NCI-H1092 (cell line): ENCODE data around the gene CLDN3.
"Not testable (repeated sequence)": the region's sequence is repeated elsewhere in the genome, so short reads cannot be mapped to it uniquely, and the experiment has no call there.

Experiments
- DNase-seq: peaks from one replicate; lab custom pipeline; 2025; lab: John Stamatoyannopoulos, UW

CLDN3 gene, protein sequence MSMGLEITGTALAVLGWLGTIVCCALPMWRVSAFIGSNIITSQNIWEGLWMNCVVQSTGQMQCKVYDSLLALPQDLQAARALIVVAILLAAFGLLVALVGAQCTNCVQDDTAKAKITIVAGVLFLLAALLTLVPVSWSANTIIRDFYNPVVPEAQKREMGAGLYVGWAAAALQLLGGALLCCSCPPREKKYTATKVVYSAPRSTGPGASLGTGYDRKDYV

DNA sequence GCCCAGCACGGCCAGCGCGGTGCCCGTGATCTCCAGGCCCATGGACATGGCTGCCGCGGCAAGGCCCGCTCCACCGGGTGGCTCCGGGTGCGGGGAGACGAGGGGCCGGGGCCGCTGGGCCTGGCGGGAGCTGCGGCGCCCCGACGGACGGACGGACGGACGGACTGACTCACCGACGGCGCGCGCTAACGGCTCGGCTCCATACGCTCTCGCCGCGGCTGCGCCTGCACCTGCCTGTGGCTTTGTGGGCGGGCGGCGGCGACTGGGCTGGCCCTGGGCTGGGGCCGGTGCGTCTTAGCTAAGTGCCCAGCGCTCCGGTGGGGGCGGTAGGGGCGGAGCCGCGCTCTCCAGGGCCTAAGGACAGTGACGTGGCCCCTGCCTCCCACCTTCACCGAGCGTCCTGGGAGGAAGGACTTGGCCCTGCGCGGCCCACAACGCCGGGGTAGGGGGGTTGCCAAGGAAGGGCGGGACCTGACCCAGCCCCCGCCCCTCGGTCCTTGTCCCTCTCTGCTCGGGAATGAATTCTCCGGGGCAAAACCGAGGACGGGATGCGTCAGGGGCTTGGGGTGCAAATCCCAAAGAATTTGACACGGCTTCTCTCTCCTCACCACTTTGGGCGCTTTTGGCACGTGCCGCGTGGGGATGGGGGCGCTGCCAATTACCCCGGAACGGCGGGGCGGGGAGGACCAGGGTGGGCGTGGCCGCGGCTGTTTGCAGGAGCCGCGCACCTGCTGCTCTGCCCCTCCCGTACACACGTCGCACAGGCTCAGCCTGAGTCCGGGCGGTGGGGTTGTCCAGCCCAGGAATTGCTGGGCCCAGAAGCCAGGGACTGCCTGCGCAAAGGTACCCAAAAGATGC lies at the start of gene CLDN3:
TSS of gene CLDN3 (minus strand) at position 269 of the 858 bp plus-strand sequence. CDS start at position 48, 221 bp downstream.
- DNase-seq, result peak; percentile 94

DNA sequence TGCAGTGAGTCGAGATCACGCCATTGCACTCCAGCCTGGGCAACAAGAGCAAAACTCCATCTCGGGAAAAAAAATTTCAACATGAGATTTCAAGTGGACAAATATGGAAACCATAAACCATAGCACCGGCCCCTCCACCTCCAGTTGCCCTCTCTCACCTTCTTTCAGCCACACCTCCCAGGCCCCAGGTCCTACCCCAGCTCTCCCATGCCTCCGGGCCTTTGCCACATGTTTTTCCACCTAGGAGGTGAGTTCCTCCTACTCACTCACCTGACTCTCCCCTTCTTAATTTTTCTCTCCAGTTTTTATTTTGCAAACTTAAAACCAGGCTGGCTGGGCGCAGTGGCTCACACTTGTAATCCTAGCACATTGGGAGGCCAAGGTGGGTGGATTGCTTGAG lies 47.1 kb upstream of the CLDN3 start:
- no peak for DNase-seq

DNA sequence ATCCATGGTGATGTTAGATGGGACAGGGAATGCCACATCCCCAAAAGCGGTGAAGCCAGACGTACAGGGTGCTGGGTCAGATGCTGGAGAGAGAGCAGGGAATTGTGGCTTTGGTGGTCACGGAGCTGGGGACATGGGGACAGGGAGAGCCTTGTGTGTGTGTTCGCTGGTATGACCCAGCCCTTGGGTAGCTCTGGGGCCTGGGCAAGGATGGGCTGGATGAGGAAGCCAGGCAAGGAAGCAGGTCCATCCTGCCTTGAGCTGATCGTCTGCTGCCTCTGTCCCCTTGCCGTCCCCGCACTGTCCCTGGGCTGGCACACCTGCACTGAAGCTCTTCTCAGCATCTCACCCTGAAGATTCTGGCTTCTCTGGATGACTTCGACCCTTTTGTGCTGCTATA lies 45.4 kb upstream of the CLDN3 start:
- DNase-seq, result no peak

DNA sequence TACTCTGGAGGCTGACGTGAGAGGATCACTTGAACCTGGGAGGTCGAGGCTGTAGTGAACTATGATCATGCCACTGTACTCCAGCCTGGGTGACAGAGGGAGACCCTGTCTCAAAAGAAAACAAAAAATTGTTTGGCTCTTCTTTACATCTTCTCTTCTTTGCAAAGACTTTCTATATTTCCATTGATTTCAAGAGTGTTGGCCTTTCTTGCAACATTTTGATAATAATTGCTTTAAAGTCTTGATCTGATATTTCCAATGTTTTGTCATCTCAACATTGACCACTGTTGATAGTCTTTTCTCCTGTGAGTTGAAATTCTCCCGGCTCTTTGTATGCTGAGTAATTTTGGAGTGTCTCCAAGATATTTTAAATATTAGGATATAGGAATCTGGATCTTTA lies 42.9 kb upstream of the CLDN3 start:
- DNase-seq, result no peak

DNA sequence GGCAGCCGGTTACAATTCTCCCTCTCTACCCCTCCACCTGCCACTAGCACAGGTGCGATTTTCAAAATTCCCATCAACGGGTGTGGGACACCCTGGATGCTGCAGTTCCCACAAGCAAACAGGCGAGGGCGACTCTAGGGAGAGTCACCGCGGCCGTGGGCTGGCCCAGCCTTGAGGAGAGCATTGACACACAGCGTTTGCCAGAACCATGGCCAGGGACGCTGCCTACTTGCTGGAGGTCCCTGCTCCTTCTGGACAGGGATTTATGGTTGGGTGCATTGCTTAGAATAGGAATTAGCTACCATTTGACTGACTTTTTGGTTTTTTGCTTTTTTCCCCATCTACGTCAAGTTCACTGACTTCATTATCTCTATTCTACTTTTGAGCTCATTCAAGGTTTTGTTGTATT lies 41.7 kb upstream of the CLDN3 start:
- peak; percentile 46 for DNase-seq

DNA sequence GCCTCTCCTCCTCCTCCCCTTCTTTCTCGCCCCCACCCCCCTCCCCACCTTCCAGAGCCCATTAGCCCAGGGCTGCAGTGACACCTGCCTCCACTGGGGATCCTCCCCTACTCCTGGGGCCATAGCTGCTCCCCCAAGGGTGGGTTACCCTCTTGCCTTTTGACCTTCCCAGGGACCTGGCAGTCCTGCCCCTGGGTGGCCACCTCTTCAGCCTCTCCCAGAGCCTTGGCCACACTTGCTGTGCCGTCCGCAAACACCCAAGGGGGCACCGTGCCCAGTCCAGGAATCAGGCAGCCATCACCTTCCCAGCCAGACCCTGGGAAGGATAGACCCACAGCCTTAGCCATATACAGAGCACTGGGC lies 40.9 kb upstream of the CLDN3 start:
- DNase-seq, result no peak

DNA sequence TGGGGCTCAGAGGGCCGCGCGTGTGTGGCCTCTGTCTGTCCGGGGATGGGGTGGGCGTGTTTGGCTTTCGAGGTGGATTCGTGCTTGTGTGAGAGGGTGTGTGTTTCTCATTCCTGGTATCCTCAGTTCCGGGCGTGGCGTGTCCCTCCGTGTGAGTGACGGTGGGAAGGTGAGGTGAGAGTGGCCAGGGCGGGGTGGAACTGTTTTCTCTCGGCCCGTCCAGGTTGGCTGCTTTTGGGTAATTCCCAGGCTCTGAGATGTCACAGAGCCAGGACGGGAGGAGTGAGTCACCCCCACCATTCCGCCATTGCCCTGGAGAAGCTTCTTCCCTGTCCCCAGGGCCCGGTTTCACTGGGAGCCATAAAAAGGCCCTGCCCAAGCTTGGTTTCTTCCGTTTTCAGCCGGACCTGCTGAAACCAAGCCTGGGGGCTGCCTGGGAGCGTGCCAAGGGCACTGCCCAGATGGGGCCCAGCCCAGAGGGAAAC lies 39.4 kb upstream of the CLDN3 start:
- no peak for DNase-seq

DNA sequence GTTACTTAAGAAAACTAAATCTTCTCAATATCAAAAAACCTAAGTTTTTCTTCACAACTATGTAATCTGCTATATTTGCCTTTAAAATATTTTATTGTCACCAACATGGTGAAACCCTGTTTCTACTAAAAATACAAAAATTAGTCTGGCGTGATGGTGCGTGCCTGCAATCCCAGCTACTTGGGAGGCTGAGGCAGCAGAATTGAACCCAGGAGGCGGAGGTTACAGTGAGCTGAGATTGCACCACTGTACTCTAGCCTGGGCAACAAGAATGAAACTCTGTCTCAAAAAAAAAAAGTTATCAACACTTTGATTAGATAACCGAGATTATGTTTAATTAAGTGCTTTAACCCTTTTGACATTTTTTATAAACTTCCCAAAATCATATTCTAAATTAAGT lies 32.4 kb upstream of the CLDN3 start:
- no peak for DNase-seq

DNA sequence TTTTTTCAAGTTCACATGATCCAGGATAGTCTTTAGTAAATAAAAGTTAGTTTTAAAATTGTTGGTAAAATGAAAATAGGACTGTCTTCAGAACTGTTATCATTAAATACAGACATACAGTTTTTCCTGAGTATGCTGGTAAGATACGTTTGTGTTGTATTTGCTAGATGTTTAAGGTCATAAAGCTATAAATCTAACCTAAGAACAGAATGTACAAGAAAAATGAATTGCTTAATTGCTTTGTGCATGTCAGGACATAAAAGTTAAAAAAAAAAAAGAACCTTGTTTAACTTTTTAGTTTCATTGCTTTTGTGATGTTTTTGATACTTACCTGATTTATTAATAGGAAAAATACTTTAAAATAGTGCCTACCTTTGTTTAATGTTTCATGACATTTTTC lies 31.5 kb upstream of the CLDN3 start:
- no peak for DNase-seq

DNA sequence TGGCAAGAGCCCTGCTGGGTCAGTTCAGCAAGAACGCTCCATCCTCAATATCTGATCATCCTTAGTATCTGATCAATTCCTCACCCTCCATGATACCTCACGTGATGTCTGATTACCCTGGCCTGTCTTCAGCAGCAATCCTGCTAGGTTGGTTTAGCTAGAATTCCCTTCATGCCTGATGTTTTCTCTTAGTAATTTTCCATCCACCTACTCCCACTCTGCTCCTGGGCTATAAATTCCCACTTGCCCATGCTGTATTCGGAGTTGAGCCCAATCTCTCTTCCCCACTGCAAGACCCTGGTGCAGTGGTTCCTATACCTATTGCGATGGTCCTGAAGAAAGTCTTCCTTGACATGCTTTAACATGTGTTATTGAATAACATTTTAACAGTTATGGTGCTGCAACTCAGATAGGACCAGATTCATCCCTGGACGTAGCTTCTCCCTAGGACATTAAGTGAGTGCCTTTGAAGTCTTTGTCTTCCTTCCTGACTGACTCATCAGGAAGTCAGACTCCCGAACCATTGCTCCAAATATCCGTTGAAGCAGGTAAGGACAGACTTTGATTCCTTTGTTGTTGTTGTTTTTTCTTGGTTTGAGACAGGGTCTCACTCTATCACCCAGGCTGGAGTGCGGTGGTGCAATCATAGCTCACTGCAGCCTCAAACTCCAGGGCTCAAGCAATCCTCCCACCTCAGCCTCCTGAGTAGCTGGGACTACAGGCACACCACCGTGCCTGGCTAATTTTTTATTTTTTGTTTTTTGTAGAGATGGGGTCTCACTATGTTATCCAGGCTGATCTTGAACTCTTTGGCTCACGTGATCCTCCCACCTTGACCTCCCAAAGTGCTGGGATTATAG lies 29.4 kb upstream of the CLDN3 start:
- no peak for DNase-seq

DNA sequence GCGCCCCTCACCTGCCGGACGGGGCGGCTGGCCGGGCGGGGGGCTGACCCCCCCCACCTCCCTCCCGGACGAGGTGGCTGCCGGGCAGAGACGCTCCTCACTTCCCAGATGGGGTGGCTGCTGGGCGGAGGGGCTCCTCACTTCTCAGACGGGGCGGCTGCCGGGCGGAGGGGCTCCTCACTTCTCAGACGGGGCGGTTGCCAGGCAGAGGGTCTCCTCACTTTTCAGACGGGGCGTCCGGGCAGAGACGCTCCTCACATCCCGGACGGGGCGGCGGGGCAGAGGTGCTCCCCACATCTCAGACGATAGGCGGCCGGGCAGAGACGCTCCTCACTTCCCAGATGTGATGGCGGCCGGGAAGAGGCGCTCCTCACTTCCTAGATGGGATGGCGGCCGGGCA lies 27.1 kb upstream of the CLDN3 start:
- not testable (repeated sequence) for DNase-seq

DNA sequence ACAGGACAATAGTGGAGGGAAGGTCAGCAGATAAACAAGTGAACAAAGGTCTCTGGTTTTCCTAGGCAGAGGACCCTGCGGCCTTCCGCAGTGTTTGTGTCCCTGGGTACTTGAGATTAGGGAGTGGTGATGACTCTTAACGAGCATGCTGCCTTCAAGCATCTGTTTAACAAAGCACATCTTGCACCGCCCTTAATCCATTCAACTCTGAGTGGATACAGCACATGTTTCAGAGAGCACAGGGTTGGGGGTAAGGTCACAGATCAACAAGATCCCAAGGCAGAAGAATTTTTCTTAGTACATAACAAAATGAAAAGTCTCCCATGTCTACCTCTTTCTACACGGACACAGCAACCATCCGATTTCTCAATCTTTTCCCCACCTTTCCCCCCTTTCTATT lies 26.6 kb upstream of the CLDN3 start:
- not testable (repeated sequence) for DNase-seq

DNA sequence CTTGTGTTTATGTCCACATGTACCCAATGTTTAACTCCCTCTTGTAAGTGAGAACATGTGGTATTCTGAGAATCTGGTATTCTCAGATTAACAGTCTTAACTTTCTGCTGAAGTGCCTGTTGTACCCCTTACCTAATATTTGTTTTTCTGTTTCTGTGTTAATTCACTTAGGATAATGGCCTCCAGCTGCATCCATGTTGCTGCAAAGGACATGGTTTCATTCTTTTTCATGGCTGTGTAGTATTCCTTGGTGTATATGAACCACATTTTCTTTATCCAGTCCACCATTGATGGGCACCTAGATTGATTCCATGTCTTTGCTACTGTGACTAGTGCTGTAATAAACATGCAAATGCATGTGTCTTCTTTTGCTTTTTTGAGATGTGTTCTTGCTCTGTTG lies 25.1 kb upstream of the CLDN3 start:
- DNase-seq, result not testable (repeated sequence)

DNA sequence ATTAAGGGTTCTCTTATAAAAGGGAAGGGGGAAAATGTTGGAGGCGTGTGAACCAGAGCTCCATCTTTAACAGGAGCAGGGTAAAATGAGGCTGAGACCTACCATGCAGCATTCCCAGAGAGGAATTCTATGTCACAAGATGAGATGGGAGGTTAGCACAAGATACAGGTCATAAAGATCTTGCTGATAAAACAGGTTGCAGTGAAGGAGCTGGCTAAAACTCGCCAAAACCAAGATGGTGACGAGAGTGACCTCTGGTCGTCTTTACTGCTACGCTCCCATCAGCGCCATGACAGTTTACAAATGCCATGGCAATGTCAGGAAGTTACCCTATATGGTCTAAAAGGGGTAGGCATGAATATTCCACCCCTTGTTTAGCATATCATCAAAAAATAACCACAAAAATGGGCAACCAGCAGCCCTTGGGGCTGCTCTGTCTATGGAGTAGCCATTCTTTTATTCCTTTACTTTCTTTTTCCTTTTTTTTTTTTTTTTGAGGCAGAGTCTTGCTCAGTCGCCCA lies 21.2 kb upstream of the CLDN3 start:
- DNase-seq, result not testable (repeated sequence)

DNA sequence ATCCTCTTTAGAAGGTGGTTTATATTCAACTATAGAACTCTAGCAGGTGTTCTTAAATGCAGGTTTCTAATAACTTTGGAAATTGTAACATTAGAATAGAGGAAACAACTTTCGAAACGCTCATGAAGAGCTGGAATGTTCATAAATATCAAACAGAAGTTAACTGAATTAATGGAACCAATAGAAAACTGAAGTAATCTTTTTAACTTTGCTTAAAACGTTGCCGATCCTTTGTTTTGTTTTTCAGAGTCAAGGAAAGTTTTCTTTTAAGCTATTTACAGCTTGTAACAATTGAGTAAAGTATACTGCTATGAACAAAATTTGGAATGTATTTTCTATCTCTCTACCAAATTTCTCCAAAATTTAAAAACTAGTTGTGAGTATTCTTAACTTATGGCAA lies 19.0 kb upstream of the CLDN3 start:
- no peak for DNase-seq

DNA sequence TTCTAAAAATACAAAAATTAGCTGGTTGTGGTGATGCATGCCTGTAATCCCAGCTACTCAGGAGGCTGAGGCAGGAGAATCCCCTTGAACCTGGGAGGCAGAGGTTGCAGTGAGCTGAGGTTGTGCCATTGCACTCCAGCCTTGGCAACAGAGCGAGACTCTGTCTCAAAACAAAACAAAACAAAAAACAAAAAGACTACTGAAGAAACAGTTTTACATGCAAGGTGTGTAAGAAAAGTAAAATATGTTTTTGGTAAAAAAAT lies 17.6 kb upstream of the CLDN3 start:
- not testable (repeated sequence) for DNase-seq

DNA sequence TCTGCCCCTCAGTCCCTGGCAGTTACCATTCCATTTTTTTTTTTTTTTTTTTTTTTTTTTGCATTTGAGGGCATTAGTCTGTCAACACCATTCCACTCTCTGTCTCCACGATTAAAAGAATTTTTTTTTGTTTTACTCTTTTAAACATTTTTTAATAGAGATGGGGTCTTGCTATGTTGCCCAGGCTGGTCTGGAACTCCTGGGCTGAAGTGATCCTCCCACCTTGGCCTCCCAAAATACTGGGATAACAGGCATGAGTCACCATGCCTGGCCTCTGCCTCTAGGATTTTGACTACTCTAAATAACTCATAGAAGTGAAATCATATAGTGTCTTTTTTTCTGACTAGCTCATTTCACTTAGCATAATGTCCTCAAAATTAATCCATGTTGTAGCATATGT lies 16.5 kb upstream of the CLDN3 start:
- no peak for DNase-seq

DNA sequence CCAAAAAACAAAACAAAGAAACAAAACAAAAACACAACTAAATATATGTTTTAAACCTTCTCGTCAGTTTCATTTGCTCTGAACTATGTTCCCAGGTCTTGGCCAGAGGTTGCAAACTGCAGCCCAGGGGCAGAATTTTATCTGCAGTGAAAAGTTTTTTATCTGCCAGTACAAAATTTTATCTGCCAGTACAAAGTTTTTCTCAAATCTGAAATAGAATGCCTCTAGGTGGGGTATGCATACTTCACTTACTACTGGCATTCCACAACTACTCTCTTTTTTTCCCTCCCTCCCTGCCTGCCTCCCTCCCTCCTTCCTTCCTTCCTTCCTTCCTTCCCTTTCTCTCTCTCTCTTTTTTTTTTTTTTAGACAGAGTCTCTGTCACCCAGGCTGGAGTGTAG lies 9.4 kb upstream of the CLDN3 start:
- DNase-seq, result no peak

DNA sequence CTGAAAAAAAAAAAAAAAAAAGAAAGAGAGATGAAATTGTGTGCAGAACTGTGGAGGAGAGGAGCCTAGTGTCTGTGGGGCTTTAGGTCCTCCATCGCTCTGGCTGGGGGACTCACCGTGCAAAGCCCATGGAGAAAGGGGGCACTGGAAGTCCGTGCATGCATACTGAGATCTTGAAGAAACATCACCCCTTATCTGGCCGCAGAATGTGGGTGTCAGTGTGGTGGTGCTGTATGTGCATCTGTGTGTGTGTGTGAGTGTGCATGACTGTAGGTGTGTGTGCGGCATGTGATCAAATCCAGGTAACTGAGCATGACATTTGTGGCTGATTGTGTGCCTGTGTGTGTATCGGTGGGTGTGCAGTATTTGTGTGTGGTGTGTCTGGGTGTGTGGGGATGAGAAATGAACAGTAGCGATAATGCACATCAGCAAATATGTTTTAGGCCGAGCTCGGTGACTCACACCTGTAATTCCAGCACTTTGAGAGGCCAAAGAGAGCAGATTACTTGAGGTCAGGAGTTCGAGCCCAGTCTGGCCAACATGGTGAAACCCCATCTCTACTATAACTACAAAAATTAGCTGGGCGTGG lies 8.8 kb upstream of the CLDN3 start:
- no peak for DNase-seq

DNA sequence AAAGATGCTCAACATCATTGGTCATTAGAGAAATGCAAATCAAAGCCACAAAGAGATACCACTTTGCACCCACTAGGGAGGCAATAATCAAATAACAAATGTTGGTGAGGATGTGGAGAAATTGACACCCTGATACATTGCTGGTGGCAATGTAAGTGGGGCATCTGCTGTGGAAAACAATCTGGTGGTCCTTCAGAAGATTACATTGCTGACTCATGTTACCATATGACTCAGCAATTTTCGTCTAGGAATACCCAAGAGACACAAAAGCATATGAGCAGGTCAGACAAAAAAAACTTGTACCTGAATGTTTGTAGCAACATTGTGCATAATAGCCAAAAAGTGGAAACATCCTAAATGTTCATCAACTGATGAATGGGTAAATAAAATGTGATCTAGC lies 4.9 kb upstream of the CLDN3 start:
- no peak for DNase-seq

DNA sequence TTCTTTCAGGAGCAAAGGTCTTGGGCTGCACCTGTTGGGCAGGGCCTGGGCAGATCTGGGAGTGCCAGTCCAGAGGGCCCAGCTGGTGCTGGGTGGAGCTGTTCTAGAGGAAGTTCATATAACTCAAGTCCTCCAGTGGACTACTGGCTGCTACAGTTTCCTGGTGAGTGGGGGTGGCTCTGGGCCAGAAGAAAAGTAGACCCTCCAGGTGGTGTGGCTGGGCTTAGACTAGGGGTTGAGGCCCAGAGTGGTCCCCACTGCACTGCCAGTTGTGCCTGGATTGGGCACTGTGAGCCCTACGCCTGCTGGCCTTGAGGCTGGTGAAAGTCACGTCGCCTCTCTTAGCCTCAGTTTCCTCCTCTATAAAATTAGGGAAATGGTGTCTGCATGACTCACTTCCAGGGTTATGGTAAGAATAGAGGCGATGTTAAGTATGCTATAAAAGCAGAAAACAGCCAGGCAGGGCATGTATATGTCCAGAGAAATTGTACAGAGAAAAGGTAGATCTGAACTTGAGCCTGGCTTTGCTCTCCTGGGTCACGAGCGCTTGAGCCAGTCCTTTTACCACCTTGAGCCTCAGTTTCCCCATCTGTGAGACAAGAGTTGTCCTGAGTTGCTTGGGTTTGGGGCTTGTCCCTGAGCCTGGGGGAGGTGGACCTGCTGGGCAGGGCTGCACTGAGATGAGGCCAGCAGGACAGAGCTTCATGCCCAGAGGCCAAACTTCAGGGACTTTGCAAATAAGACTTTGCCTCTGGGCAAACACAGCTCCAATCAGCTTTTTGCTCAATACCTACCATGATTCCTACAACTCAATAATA lies 3.8 kb upstream of the CLDN3 start:
- no peak for DNase-seq
